Panc1 (cell line): Measurements from ENCODE around the gene SH3PXD2B. TPM values are rescaled to one million over a fixed set of nuclear protein-coding genes. Genes with fewer than 3 reads are reported as not detected.

Source experiments
- ATAC-seq: fragments of 200-7000 bp; cut with Tn5 transposase; 2 replicates; pipeline ENCODE4 v1.9.1; 2020; ENCODE audit warnings: mild to moderate bottlenecking, moderate library complexity
- BruUV-seq: library from RNA; stranded (reverse); fragments of 400-500 nt; replicated peaks from 2 replicates; lab custom pipeline; 2021; lab: Mats Ljungman, UMichigan
- CTCF ChIA-PET: fragments of 300-600 bp; sonication (Branson Sonifier 250); formaldehyde crosslinking; loops from one replicate; lab custom pipeline; 2022; ENCODE audit warnings: antibody characterized with exemption; lab: Charles Lee
- POLR2A ChIA-PET: fragments of 300-600 bp; sonication (Branson Sonifier 250); formaldehyde crosslinking; loops from one replicate; lab custom pipeline; 2022; ENCODE audit warnings: antibody characterized with exemption; lab: Charles Lee
- DNase-seq: peaks from one replicate; pipeline ENCODE4 v3.0.0-alpha.2; 2010; ENCODE audit warnings: low read depth, low spot score
- H3K27ac ChIP-seq: 2 replicates; pipeline ENCODE4 v1.5.1; 2011; ENCODE audit warnings: mild to moderate bottlenecking, low read length, inconsistent platforms
- H3K27me3 ChIP-seq: fragments of 200-500 bp; sonication (Bioruptor generic); 2 replicates; pipeline ENCODE4 v1.6.0; 2014; ENCODE audit warnings: low read length, inconsistent platforms; ENCODE audit not compliant: control insufficient read depth, insufficient read depth
- H3K36me3 ChIP-seq: fragments of 200-500 bp; sonication (Bioruptor generic); 2 replicates; pipeline ENCODE4 v1.5.1; 2014; ENCODE audit warnings: inconsistent platforms, mild to moderate bottlenecking, low read length, moderate library complexity; ENCODE audit not compliant: control insufficient read depth, insufficient read depth
- H3K4me1 ChIP-seq: 2 replicates; pipeline ENCODE4 v1.5.1; 2011; ENCODE audit warnings: inconsistent platforms, mild to moderate bottlenecking, low read length, moderate library complexity; ENCODE audit not compliant: control insufficient read depth, insufficient read depth
- H3K4me3 ChIP-seq, 2 experiments: 2 replicates each; pipeline ENCODE4 v1.5.1; 2011 to 2012; ENCODE audit warnings: low read depth in 2 of 2, low read length in 2 of 2, mild to moderate bottlenecking in 2 of 2, inconsistent platforms in 1 of 2, moderate library complexity in 1 of 2
- H3K9me3 ChIP-seq: fragments of 200-500 bp; sonication (Bioruptor generic); 2 replicates; pipeline ENCODE4 v1.5.1; 2014; ENCODE audit warnings: low read depth, mild to moderate bottlenecking, inconsistent platforms, low read length, moderate library complexity; ENCODE audit not compliant: control insufficient read depth, insufficient read depth
- CTCF ChIP-seq: fragments of 450-650 bp; IDR thresholded peaks from 2 replicates; pipeline ENCODE4 v1.5.1; 2017; ENCODE audit warnings: mild to moderate bottlenecking
- POLR2AphosphoS5 ChIP-seq: IDR thresholded peaks from 2 replicates; pipeline ENCODE4 v1.6.1; 2012; ENCODE audit warnings: mild to moderate bottlenecking, low read depth, low read length, moderate library complexity
- SIN3A ChIP-seq: IDR thresholded peaks from 2 replicates; pipeline ENCODE4 v1.6.1; 2012; ENCODE audit warnings: low read depth, mild to moderate bottlenecking, low read length, moderate library complexity, borderline replicate concordance; ENCODE audit not compliant: insufficient read depth
- TCF7L2 ChIP-seq: IDR thresholded peaks from 2 replicates; pipeline ENCODE4 v1.6.1; 2011; ENCODE audit warnings: mild to moderate bottlenecking, low read depth, low read length, inconsistent platforms
- in situ Hi-C: cut with HindIII; loops from 2 replicates; pipeline ENCODE4 v1.10.0; 2016; ENCODE audit warnings: low sequenced_read_pairs, low pct_unique_long_range_greater_than_20kb
- intact Hi-C: fragments of 100-400 bp; cut with micrococcal nuclease; formaldehyde crosslinking; loops from one replicate; pipeline ENCODE4 v1.10.0; 2022; ENCODE audit not compliant: unreplicated experiment
- total RNA-seq: library from RNA; stranded (reverse); gene quantifications from one replicate; pipeline ENCODE4 v1.2.1, GENCODE V29; 2021; ENCODE audit not compliant: unreplicated experiment
- TF ChIP-seq, protein P1 (sequence below), 2 experiments: IDR thresholded peaks; 2 replicates each; pipeline ENCODE4 v1.6.1; 2011 to 2012; ENCODE audit warnings: low read depth in 2 of 2, control low read depth in 1 of 2, low read length in 1 of 2, mild to moderate bottlenecking in 1 of 2, moderate library complexity in 1 of 2; ENCODE audit not compliant: insufficient read depth in 1 of 2

SH3PXD2B gene
- total RNA-seq, 1 experiment from 2014 or later = 39.7 TPM

DNA sequence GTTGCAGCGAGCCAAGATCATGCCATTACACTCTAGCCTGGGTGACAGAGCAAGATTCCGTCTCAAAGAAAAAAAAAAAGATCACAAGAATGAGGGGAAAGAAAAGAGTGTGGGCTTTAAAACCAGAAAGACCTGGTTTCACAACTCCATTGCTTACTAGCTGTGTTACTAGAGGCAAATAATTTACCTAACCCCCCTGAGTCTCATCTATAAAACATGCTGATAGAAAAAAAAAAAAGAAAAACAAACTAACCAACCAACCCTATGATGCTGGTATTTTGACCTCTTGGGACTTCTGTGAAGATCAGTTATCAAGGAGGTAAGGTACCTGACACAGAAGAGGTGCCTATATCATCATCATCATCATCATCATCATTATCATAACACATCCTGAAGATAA, 110.6 kb downstream of the SH3PXD2B start:
- Histone ChIP-seq H3K27ac (no peak overlapping the region), H3K9me3 (no peaks in the 10 kb centered on the region), H3K27me3 (no peaks in the 10 kb centered on the region), H3K4me1 (no peaks in the 10 kb centered on the region), H3K4me3 (no peak overlapping the region), H3K36me3 (no peaks in the 10 kb centered on the region; the same call in 1 of the 2 replicates)
- ATAC-seq = no peak
- ChIA-PET CTCF (no interaction called here), POLR2A (interaction anchor here (0.6 kb wide), 1 partner anchor 257 kb away, joined by 12 read pairs; no protein-coding TSS in a partner anchor)
- intact Hi-C loops = no loop called here
- DNase-seq = no peak
- TF ChIP-seq SIN3A (no peak), POLR2AphosphoS5 (no peak), CTCF (no peak), TCF7L2 (no peak)
- TF ChIP-seq, protein P1, sequence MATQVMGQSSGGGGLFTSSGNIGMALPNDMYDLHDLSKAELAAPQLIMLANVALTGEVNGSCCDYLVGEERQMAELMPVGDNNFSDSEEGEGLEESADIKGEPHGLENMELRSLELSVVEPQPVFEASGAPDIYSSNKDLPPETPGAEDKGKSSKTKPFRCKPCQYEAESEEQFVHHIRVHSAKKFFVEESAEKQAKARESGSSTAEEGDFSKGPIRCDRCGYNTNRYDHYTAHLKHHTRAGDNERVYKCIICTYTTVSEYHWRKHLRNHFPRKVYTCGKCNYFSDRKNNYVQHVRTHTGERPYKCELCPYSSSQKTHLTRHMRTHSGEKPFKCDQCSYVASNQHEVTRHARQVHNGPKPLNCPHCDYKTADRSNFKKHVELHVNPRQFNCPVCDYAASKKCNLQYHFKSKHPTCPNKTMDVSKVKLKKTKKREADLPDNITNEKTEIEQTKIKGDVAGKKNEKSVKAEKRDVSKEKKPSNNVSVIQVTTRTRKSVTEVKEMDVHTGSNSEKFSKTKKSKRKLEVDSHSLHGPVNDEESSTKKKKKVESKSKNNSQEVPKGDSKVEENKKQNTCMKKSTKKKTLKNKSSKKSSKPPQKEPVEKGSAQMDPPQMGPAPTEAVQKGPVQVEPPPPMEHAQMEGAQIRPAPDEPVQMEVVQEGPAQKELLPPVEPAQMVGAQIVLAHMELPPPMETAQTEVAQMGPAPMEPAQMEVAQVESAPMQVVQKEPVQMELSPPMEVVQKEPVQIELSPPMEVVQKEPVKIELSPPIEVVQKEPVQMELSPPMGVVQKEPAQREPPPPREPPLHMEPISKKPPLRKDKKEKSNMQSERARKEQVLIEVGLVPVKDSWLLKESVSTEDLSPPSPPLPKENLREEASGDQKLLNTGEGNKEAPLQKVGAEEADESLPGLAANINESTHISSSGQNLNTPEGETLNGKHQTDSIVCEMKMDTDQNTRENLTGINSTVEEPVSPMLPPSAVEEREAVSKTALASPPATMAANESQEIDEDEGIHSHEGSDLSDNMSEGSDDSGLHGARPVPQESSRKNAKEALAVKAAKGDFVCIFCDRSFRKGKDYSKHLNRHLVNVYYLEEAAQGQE (IDR thresholded peaks at IDR 0.05; ENCODE audit: insufficient read depth in 1 of 2, low read depth in 2 of 2, low read length in 1 of 2) = no peak
- in situ Hi-C loops = no loop called here
- BruUV-seq = no TSS peak

DNA sequence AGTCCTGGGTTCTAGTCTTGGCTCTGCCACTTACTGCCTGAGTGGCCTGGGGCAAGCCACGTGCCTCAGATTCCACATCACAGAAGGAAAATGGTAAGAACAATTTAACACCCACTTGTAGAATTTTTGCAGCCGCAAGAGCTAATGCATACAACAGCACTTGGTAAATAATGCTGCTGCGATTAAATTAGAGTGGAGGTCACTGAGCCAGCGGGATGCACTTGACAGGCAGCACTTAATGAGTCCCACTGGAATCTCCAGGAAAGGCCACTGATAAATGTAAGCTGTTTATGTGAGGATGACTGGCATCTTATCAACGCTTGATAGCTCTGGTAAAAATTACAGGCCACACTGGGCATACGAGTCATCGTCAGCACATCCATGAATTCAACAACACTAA, 111.4 kb downstream of the SH3PXD2B start:
- Histone ChIP-seq H3K27me3 (no peaks in the 10 kb centered on the region), H3K27ac (no peak overlapping the region), H3K9me3 (no peaks in the 10 kb centered on the region), H3K4me1 (no peaks in the 10 kb centered on the region), H3K4me3 (no peak overlapping the region), H3K36me3 (no peaks in the 10 kb centered on the region; the same call in 1 of the 2 replicates)
- in situ Hi-C loops (no loop called here), intact Hi-C loops (no loop called here)
- no peak for TF ChIP-seq TCF7L2
- CTCF ChIA-PET = no interaction called here
- no peak for ATAC-seq
- DNase-seq = no peak
- no TSS peak for BruUV-seq
- POLR2A ChIA-PET = interaction anchor here (0.6 kb wide), 1 partner anchor 72 kb away, joined by 12 read pairs; no protein-coding TSS in a partner anchor

DNA sequence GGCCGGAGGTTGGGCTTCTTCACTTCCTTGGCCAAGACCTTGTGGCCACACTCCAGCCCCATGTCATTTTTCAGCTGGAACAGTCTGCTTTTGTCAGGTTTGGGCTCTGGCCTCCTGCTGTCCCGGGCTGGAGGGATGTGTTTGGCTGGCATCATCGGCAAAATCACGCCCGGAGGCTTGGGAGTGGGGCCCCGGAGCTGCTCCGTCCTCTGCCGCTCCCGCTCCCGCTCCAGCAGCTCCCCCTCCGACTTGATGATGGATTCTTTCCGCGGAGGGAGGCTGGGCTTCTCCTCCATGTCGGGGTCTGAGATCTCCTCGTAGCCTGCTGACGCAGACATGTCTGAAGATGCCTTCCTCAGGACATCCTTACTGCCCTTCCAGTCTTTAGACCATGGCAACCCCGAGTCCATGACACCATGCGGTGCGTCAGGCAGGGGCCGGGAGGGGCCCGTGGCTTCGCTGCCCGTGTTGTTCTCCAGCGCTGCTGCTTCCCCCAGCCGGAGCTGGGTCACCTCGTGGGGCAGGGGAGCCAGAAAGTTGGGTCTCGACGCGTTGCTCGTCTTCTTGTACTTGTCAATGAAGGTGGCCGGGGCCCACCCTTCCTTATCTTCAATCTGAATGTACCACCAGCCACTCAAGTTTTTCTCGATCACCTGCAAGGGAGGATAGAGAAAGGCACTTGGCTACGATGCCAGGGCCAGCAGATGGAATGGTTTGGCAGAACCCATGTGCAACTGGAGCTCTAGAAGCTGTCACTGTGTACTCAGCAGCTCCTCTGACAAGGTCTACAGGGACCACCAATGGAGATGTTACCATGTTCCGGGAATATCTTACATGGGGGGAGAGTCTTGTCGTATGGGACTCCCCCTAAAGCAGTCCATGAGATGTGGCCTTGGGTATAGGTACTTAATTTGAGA, 114.8 kb downstream of the SH3PXD2B start:
- TF ChIP-seq SIN3A (no peak), POLR2AphosphoS5 (no peak), TCF7L2 (no peak), CTCF (no peak)
- TF ChIP-seq, protein P1 (IDR thresholded peaks at IDR 0.05; ENCODE audit: insufficient read depth in 1 of 2, low read depth in 2 of 2, low read length in 1 of 2) = no peak
- ChIA-PET POLR2A (no interaction called here), CTCF (no interaction called here)
- no peaks in the 10 kb centered on the region; the same call in 1 of the 2 replicates for H3K4me1 ChIP-seq
- H3K9me3 ChIP-seq = no peaks in the 10 kb centered on the region
- no TSS peak for BruUV-seq
- H3K36me3 ChIP-seq = no peaks in the 10 kb centered on the region
- no peak overlapping the region for H3K27ac ChIP-seq
- in situ Hi-C loops (no loop called here), intact Hi-C loops (no loop called here)
- H3K27me3 ChIP-seq = no peaks in the 10 kb centered on the region
- DNase-seq (no peak), ATAC-seq (no peak)
- H3K4me3 ChIP-seq = no peak overlapping the region
